GM06990 (cell line): Measurements from ENCODE around the gene DLGAP3.
"Not testable (repeated sequence)": the region's sequence is repeated elsewhere in the genome, so short reads cannot be mapped to it uniquely, and the experiment has no call there.

Experiments
- DNase-seq: peaks from one replicate; pipeline ENCODE4 v3.0.0-alpha.2; 2011; ENCODE audit not compliant: insufficient read length; ENCODE audit errors: extremely low read depth
- H3K27me3 ChIP-seq: replicated peaks from 2 replicates; pipeline ENCODE4 v1.6.0; 2011; ENCODE audit warnings: low read length; ENCODE audit not compliant: control insufficient read depth, insufficient read depth
- H3K36me3 ChIP-seq: 2 replicates; pipeline ENCODE4 v1.5.1; 2011; ENCODE audit warnings: low read length; ENCODE audit not compliant: control insufficient read depth, insufficient read depth
- H3K4me3 ChIP-seq: replicated peaks from 2 replicates; pipeline ENCODE4 v1.5.1; 2011; ENCODE audit warnings: low read depth, mild to moderate bottlenecking, control low read depth, low read length
- TF ChIP-seq, protein P1 (sequence below): IDR thresholded peaks from 2 replicates; pipeline ENCODE4 v1.5.1; 2011; ENCODE audit warnings: low read length, control low read depth, mild to moderate bottlenecking, inconsistent platforms; ENCODE audit not compliant: insufficient read depth, poor library complexity, severe bottlenecking

DLGAP3 gene

DNA sequence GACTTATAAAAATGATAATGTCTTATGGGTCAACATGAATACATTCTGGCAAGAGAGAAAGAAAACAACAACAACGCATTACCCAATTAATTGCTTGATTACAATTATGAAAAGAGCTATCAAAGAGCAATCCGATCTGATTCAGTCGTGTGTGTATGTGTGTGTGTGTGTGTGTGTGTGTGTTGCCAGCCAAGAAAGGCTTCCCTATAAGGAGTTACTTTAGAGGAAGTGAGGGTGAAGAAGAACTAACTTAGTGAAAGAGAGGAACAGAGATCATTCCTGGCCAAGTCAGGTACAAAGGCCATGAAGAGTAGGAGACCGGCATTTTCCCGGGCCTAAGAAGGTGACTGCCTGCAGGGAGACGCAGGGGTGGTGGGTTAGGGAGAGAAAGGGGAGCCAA, 46.3 kb upstream of the DLGAP3 start:
- Histone ChIP-seq H3K4me3 (no peak overlapping the region), H3K27me3 (no peaks in the 10 kb centered on the region), H3K36me3 (no peaks in the 10 kb centered on the region; the same call in 1 of the 2 replicates)
- no peak for DNase-seq
- TF ChIP-seq, protein P1, sequence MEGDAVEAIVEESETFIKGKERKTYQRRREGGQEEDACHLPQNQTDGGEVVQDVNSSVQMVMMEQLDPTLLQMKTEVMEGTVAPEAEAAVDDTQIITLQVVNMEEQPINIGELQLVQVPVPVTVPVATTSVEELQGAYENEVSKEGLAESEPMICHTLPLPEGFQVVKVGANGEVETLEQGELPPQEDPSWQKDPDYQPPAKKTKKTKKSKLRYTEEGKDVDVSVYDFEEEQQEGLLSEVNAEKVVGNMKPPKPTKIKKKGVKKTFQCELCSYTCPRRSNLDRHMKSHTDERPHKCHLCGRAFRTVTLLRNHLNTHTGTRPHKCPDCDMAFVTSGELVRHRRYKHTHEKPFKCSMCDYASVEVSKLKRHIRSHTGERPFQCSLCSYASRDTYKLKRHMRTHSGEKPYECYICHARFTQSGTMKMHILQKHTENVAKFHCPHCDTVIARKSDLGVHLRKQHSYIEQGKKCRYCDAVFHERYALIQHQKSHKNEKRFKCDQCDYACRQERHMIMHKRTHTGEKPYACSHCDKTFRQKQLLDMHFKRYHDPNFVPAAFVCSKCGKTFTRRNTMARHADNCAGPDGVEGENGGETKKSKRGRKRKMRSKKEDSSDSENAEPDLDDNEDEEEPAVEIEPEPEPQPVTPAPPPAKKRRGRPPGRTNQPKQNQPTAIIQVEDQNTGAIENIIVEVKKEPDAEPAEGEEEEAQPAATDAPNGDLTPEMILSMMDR = no peak

GRCh38 chr1:34975338-34975737, 45.9 kb upstream of the DLGAP3 start:
- DNase-seq = no peak
- Histone ChIP-seq H3K36me3 (no peaks in the 10 kb centered on the region; the same call in 1 of the 2 replicates), H3K27me3 (no peaks in the 10 kb centered on the region), H3K4me3 (no peak overlapping the region)
- TF ChIP-seq, protein P1 = no peak

GRCh38 chr1:34974626-34975025, 45.2 kb upstream of the DLGAP3 start:
- H3K27me3 ChIP-seq = no peaks in the 10 kb centered on the region
- H3K36me3 ChIP-seq = no peaks in the 10 kb centered on the region; the same call in 1 of the 2 replicates
- no peak overlapping the region for H3K4me3 ChIP-seq
- DNase-seq = no peak
- TF ChIP-seq, protein P1 = no peak

- TF ChIP-seq, protein P1 = no peak
Measured at GRCh38 chr1:34973326-34973725, 43.9 kb upstream of the DLGAP3 start.

DNA sequence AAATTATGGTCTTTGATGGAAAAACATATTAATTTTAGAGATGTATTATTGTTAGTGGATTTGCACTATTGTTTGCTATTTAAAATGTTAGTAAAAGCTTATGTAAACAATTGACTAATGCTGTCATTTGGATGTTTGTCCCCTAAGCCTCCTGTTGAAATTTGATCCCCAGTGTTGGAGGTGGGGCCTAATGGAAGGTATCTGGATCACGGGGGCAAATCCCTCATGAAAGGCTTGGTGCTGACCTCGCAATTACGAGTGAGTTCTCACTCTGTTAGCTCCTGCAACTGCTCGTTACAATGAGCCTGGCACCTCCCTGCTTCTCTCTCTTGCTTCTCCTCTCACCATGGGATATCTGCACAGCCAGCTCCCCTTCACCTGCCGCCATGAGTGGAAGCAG, 41.4 kb upstream of the DLGAP3 start:
- H3K36me3 ChIP-seq = no peaks in the 10 kb centered on the region
- TF ChIP-seq, protein P1 = no peak
- DNase-seq = no peak
- H3K4me3 ChIP-seq = no peak overlapping the region
- no peaks in the 10 kb centered on the region for H3K27me3 ChIP-seq

More at GRCh38 chr1:34973326-34973725, 43.9 kb upstream of the DLGAP3 start:
- Histone ChIP-seq H3K36me3 (no peaks in the 10 kb centered on the region; the same call in 1 of the 2 replicates), H3K4me3 (no peak overlapping the region), H3K27me3 (no peaks in the 10 kb centered on the region)
- no peak for DNase-seq

DNA sequence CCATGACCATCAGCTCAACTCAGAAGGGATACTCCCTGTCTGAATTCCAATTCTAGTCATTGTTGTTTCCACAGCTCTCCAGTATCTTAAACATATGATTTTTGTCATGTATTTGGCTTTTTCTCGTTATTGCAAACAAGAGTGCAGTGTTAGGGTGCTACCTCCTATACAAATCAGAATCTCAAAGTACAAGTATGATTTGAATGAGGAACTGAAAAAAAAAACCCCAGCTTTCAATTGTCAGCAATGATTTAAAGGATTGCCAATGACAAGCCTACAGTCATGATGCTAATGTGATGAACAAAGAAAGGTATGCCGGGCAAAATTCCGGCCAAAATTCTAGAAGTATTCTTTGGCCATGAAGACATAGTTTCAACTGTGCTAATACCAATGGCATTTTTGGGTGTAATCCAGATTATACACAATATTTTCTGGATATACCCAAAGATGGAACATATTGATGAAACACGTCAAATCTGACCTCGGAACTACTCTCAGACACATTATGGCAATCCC, 40.8 kb upstream of the DLGAP3 start:
- no peak overlapping the region for H3K4me3 ChIP-seq
- H3K36me3 ChIP-seq = no peaks in the 10 kb centered on the region
- H3K27me3 ChIP-seq = no peaks in the 10 kb centered on the region
- no peak for DNase-seq
- TF ChIP-seq, protein P1 = no peak

DNA sequence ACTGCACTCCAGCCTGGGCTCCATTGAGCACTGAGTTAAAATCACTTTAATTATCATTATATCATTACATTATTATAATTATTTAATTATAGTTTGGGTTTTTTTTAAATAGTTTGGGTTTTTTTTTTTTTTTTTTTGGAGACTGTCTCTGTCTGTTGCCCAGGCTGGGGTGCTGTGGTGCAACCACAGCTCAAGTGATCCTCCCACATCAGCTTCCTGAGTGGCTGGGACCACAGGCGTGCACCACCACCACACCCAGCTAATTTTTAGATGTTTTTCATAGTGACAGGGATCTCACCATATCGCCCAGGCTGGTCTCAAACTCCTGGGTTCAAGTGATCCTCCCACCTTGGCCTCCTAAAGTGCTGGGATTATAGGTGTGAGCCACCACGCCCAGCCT, 38.8 kb upstream of the DLGAP3 start:
- H3K36me3 ChIP-seq, H3K27me3 ChIP-seq, H3K4me3 ChIP-seq, DNase-seq: not testable (repeated sequence)

GRCh38 chr1:34967672-34968071, 38.2 kb upstream of the DLGAP3 start:
- not testable (repeated sequence) for H3K4me3 ChIP-seq, H3K27me3 ChIP-seq, H3K36me3 ChIP-seq, DNase-seq
